Caki2 (cell line): Measurements from ENCODE around the gene LOX. TPM values are rescaled to one million over a fixed set of nuclear protein-coding genes. Genes with fewer than 3 reads are reported as not detected.
"Not testable (repeated sequence)": the region's sequence is repeated elsewhere in the genome, so short reads cannot be mapped to it uniquely, and the experiment has no call there.

Experiments
- DNase-seq: peaks from one replicate; pipeline ENCODE4 v3.0.0-alpha.2; 2015; ENCODE audit warnings: low read depth
- in situ Hi-C: cut with HindIII; loops from 2 replicates; pipeline ENCODE4 v1.10.0; 2016; ENCODE audit warnings: low sequenced_read_pairs, low pct_unique_long_range_greater_than_20kb, mixed read lengths
- total RNA-seq: library from RNA; depleted of rRNA; stranded (reverse); fragments of >200 nt; shearing (Covaris generic); gene quantifications from 2 replicates; pipeline ENCODE4 v1.2.3, GENCODE V29; 2014; ENCODE audit warnings: low replicate concordance

LOX gene
- total RNA-seq, 1 experiment from 2014 or later: 60.5 TPM

GRCh38 chr5:122102825-122103224, 24.8 kb upstream of the LOX start:
- peak; percentile 57 for DNase-seq
- in situ Hi-C loops: no loop called here

GRCh38 chr5:122101636-122102285, 23.7 kb upstream of the LOX start:
- DNase-seq: peak; percentile 49
- in situ Hi-C loops: no loop called here

DNA sequence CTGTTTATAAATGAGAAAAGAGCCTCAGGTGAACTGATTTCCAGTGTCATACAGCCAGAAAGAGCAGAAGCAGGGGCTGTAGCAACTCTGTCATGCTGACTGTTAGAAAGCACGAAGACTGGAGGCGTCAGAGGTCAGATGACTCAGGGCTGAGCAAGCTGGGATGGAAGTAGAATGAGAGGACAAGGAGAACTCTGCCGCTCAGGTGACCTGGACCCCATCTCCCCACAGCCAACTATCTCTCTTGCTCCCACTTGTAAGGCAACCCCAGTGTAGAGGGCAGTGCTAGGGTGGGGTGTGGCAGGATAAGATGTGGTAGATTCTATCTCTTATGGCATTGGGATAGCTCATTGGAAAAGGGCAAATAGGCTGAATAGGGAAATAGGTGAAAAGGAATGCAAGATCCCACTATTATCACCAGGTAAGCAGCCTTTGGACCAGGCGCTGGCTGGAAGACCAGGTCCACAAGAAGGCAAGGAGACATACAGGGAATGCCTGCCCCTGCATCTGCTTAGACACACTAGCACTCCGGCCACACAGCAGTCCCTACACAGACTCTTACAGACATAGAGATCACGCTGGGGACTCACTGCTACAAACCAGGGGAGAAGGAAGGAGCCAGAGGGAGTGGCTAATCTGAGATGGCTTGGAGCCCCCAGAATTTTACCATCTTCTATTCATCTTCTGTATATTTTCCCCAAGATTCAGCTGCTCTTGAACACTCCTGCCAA, 21.2 kb upstream of the LOX start:
- peak; percentile 85 for DNase-seq
- in situ Hi-C loops: no loop called here

DNA sequence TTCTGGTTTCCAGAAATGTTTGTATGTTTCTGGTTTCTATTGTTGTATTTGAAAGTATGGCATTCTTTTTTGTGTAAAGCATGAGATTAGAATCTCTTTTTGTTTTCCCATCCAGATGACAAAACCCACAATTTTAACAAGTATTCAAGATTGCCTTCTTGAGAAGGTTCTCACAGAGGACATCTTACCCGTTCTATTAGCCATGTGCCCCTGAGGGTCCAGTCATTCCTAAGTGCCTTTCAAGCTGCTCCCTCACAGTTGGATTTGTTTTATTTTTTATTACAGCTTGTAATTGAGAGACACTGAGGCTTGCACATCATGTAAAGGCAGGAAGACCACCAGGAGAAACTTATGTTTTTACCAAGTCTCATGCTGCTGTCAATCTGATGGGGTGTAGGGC, 19.3 kb upstream of the LOX start:
- in situ Hi-C loops: no loop called here
- no peak for DNase-seq

- in situ Hi-C loops: no loop called here
- DNase-seq: no peak
Observed at GRCh38 chr5:122095158-122095557, 17.1 kb upstream of the LOX start.

GRCh38 chr5:122094251-122094650, 16.2 kb upstream of the LOX start:
- DNase-seq, in situ Hi-C loops: not testable (repeated sequence)

GRCh38 chr5:122093415-122094180, 15.5 kb upstream of the LOX start:
- no peak for DNase-seq
- in situ Hi-C loops: no loop called here

DNA sequence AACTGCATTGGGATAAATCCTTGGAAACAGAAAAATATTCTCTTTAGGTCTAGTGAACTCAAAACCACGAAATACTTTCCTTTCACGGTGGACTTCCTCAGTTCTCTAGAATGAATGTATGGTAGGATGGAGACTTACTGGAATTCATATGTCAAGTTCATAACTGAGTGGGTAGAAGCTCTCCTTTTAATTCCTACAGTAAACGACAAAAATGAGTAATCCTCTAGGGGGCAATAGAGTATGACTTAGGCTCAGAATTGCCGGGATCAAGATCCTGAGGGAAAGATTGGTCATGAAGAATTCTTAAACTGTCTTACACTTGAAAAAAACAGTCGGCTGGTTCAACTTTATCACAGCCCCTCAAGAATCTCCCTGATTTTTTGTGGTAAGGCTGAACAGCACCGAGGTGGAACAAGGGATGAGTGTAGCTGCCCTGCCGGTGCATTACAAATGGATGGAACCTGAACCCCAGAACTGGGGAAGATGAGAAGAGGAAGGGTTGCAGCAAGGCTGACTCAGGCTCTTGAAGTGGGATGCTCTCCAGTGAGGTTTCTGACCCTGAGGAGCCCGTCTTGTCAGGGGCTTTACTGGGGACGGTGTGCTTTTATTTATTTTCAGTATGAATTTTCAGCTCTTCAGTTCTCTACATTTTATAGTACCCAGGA, 14.0 kb upstream of the LOX start:
- peak; percentile 35 for DNase-seq
- in situ Hi-C loops: no loop called here

GRCh38 chr5:122089096-122090013, 11.3 kb upstream of the LOX start:
- in situ Hi-C loops: no loop called here
- DNase-seq: no peak

DNA sequence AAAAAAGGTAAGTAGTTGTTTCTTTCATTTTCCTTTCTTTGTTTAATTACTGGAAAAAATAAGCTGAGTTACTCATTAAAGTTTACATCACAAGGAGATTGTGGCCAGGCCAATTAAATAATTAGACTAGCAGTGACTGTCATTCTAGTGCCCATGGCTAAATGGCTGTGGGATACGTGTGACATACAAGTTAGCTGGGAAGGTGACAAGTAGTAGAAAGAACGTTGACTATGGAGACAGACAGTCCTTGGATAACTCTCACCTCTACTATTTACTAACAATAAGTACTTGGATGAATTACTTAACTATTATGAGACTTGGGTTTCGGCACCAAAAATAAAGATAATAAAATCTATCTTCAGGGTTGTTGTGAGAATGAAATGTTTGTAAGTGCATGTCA, 7.0 kb upstream of the LOX start:
- no peak for DNase-seq
- in situ Hi-C loops: no loop called here

DNA sequence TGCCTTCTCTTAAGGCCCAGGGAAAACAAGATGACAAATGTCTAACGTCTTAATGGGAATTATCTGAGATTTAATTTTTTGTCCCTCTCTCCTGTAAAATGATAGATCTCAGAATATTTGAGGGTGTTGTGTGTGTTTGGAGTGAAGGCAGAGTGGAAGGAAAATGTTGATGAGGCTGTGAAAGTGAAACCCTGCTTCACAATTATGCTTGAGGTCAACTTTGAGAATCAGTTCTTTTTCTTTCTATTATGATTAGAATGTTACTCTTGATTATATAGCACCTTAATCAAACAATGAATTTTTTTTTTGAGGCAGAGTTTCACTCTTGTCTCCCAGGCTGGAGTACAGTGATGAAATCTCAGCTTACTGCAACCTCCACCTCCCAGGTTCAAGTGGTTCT, 5.5 kb upstream of the LOX start:
- no peak for DNase-seq
- in situ Hi-C loops: no loop called here

DNA sequence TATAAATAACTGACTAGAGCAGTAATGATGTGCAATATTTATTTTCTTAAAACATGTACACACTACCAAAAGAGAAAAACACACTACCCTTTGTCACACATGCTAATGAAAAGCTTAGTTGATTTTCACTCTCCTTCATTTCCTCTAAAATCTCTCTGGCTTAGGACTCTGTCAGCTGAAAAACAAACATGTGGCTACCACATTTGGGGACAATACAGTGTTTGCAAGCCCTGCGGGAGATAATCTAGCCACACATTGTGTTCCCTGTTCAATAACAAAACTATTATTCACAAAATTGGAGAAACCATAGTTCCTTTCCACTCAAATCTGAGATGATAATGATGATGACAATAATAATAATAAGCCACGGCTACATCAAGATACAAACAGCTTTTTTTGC, 3.5 kb upstream of the LOX start:
- in situ Hi-C loops: no loop called here
- no peak for DNase-seq

GRCh38 chr5:122077366-122078115, 518 bp downstream of the LOX start:
- DNase-seq: peak; percentile 54
- in situ Hi-C loops: no loop called here

- in situ Hi-C loops: no loop called here
- DNase-seq: peak; percentile 80
Observed at GRCh38 chr5:122076669-122077365, 1.2 kb downstream of the LOX start.

DNA sequence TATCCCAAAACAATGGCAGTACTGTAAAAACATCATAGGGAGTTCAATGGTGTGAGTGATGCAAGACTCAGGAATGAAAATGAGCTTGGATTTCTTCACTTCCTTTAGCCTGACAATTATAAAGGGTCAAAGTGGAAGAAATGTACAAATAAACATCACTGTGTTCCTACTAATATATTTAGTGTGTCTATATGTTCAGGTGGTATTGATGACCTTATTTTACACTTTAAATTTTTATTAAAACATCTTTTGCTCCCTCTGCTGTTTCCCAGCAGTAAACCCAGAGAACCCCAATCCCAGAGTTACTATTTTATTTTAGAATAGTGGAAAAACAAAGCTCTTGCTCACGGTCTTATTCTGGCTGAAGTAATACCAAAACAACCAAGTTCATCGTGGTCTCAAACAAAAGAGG, 2.0 kb downstream of the LOX start:
- in situ Hi-C loops: no loop called here
- DNase-seq: no peak

DNA sequence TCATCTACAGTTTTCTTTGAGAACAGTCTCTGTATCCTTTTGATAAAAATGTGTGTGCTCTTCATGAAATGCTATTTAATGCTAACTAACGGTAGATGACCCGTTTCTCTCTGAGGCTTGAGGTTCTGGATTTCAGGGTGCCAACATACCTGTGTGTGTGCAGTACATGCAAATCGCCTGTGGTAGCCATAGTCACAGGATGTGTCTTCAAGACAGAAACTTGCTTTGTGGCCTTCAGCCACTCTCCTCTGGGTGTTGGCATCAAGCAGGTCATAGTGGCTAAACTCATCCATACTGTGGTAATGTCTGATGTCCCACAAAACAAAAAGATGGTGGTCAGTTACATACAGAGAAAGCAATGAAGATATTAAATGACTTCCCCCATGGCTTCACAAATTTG, 4.2 kb downstream of the LOX start:
- in situ Hi-C loops: no loop called here
- no peak for DNase-seq

DNA sequence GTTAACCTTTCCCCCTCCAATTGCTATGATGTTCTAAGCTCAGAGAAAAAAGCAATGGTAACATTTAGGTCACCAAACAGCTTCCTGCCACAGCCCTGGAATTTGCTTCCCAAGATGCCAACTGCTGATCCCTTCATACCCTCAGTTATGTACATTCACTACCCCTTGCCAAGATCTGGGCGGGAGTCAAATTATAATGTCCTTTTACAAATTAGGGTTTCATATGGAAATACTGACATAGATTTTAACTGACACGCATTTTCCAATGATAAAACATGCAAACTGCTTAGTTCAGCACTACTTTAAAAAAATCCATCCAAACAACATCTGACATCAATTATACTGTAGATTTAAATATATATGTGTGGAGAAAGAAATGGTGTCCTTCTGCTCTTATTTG, 5.0 kb downstream of the LOX start:
- DNase-seq: no peak
- in situ Hi-C loops: no loop called here
